GM23338 (cell line): ENCODE measurements around the gene ADA.

Experiments
- CREB1 ChIP-seq: fragments of 250-450 bp; sonication (Bioruptor Pico); IDR thresholded peaks from 2 replicates; pipeline ENCODE4 v1.5.0; 2020; ENCODE audit warnings: low read depth, mild to moderate bottlenecking, moderate library complexity
- CTCF ChIP-seq, 2 experiments: fragments of 200-600 bp in 1 of 2; sonication (generic) in 1 of 2; conservative IDR thresholded peaks; 2 replicates each; pipeline versions ENCODE4 v1.5.1 to v1.6.1; 2016 to 2017; ENCODE audit warnings: antibody characterized with exemption in 2 of 2, low read depth in 2 of 2, mild to moderate bottlenecking in 2 of 2, moderate library complexity in 1 of 2
- EZH2 ChIP-seq: fragments of 200-600 bp; sonication (generic); IDR thresholded peaks from one replicate; pipeline ENCODE4 v1.8.0; 2017; ENCODE audit warnings: antibody characterized with exemption, mild to moderate bottlenecking, low read depth; ENCODE audit not compliant: unreplicated experiment
- EZH2phosphoT487 ChIP-seq: fragments of 200-600 bp; sonication (generic); IDR thresholded peaks from one replicate; pipeline ENCODE4 v1.8.1; 2018; ENCODE audit warnings: antibody characterized with exemption; ENCODE audit not compliant: unreplicated experiment
- JUNB ChIP-seq: IDR thresholded peaks from one replicate; pipeline ENCODE4 v1.6.1; 2016; ENCODE audit warnings: antibody characterized with exemption; ENCODE audit not compliant: unreplicated experiment
- POLR2AphosphoS5 ChIP-seq: IDR thresholded peaks from 2 replicates; pipeline ENCODE4 v1.6.1; 2016; ENCODE audit warnings: antibody characterized with exemption, low read depth
- REST ChIP-seq: IDR thresholded peaks from one replicate; pipeline ENCODE4 v1.6.1; 2018; ENCODE audit warnings: antibody characterized with exemption; ENCODE audit not compliant: unreplicated experiment
- STAT1 ChIP-seq: IDR thresholded peaks from one replicate; pipeline ENCODE4 v1.6.1; 2016; ENCODE audit warnings: antibody characterized with exemption; ENCODE audit not compliant: unreplicated experiment

GRCh38 chr20:44627364-44628010 lies 24.0 kb downstream of the ADA start:
- TF ChIP-seq CTCF (conservative IDR thresholded peaks at IDR 0.05; ENCODE audit: low read depth in 2 of 2) (no peak), EZH2phosphoT487 (no peak), EZH2 (no peak), POLR2AphosphoS5 (no peak), CREB1 (CRISPR knock-in tag) (no peak), REST (no peak), JUNB (no peak), STAT1 (no peak)
